ENCODE measurements around the gene THOP1.

GRCh38 chr19:2827022-2827421, 41.7 kb downstream of the THOP1 start:
- TF ChIP-seq CTCF (IDR thresholded peaks at IDR 0.05), result no peak
- no peak for TF ChIP-seq POLR2A (IDR thresholded peaks at IDR 0.05)
- no peak for TF ChIP-seq EP300 (IDR thresholded peaks at IDR 0.05)

All from ovary (tissue), 3 donors.